Measurements from ENCODE around the gene NIP7.

The NIP7 gene

GRCh38 chr16:69366431-69366830, 26.9 kb downstream of the NIP7 start:
- no peak for ATAC-seq (replicated peaks)
- Mint-ChIP-seq H3K27me3 (no peaks in the 10 kb centered on the region), H3K36me3 (ENCODE audit: insufficient read depth) (peaks cover 74% of the 10 kb centered on the region), H3K27ac (peak overlapping the region in 1 of 2 donors; percentile 35), H3K9me3 (no peaks in the 10 kb centered on the region), H3K4me3 (no peak overlapping the region), H3K4me1 (ENCODE audit: low read depth in 2 of 2) (peaks cover 6 to 20% of the 10 kb centered on the region in 2 donors)
- no peak for DNase-seq

GRCh38 chr16:69367980-69368379, 28.4 kb downstream of the NIP7 start:
- ATAC-seq (replicated peaks) (no peak), DNase-seq (no peak)
- H3K4me3 Mint-ChIP-seq: no peak overlapping the region
- no peaks in the 10 kb centered on the region for H3K27me3 Mint-ChIP-seq
- peaks cover 3 to 15% of the 10 kb centered on the region in 2 donors for H3K4me1 Mint-ChIP-seq (ENCODE audit: low read depth in 2 of 2)
- peaks cover 79% of the 10 kb centered on the region for H3K36me3 Mint-ChIP-seq (ENCODE audit: insufficient read depth)
- H3K9me3 Mint-ChIP-seq: no peaks in the 10 kb centered on the region
- H3K27ac Mint-ChIP-seq: peak overlapping the region in 1 of 2 donors; percentile 35

- H3K36me3 Mint-ChIP-seq (ENCODE audit: insufficient read depth): peaks cover 82% of the 10 kb centered on the region
- DNase-seq: no peak
- no peaks in the 10 kb centered on the region for H3K9me3 Mint-ChIP-seq
- H3K27ac Mint-ChIP-seq: no peak overlapping the region
- peaks cover 3 to 23% of the 10 kb centered on the region in 2 donors for H3K4me1 Mint-ChIP-seq (ENCODE audit: low read depth in 2 of 2)
- no peaks in the 10 kb centered on the region for H3K27me3 Mint-ChIP-seq
- no peak for ATAC-seq (replicated peaks)
- H3K4me3 Mint-ChIP-seq: no peak overlapping the region
Observed at GRCh38 chr16:69368866-69369265, 29.3 kb downstream of the NIP7 start.

GRCh38 chr16:69371564-69371963, 32.0 kb downstream of the NIP7 start:
- H3K9me3 Mint-ChIP-seq: no peaks in the 10 kb centered on the region

GRCh38 chr16:69373019-69373418, 33.4 kb downstream of the NIP7 start:
- Mint-ChIP-seq H3K27ac (peak overlapping the region in 1 of 2 donors; percentile 46), H3K4me1 (ENCODE audit: low read depth in 2 of 2) (peaks cover 0 to 30% of the 10 kb centered on the region in 2 donors), H3K4me3 (no peak overlapping the region), H3K9me3 (no peaks in the 10 kb centered on the region), H3K27me3 (no peaks in the 10 kb centered on the region), H3K36me3 (ENCODE audit: insufficient read depth) (peaks cover 62% of the 10 kb centered on the region)
- DNase-seq (no peak), ATAC-seq (replicated peaks) (no peak)

More at GRCh38 chr16:69371564-69371963, 32.0 kb downstream of the NIP7 start:
- Mint-ChIP-seq H3K36me3 (ENCODE audit: insufficient read depth) (peaks cover 70% of the 10 kb centered on the region), H3K27me3 (no peaks in the 10 kb centered on the region), H3K27ac (peak overlapping the region; percentile 66 to 67), H3K4me1 (ENCODE audit: low read depth in 2 of 2) (peaks cover 0 to 24% of the 10 kb centered on the region in 2 donors), H3K4me3 (no peak overlapping the region)
- DNase-seq: no peak
- no peak for ATAC-seq (replicated peaks)

GRCh38 chr16:69376393-69377059, 37.0 kb downstream of the NIP7 start:
- H3K9me3 Mint-ChIP-seq: no peaks in the 10 kb centered on the region
- H3K4me3 Mint-ChIP-seq: no peak overlapping the region
- no peak for ATAC-seq (replicated peaks)
- H3K27me3 Mint-ChIP-seq: no peaks in the 10 kb centered on the region
- H3K4me1 Mint-ChIP-seq (ENCODE audit: low read depth in 2 of 2): peaks cover 0 to 24% of the 10 kb centered on the region in 2 donors
- no peak for DNase-seq
- peak overlapping the region; percentile 28 to 35 for H3K27ac Mint-ChIP-seq
- peaks cover 57% of the 10 kb centered on the region for H3K36me3 Mint-ChIP-seq (ENCODE audit: insufficient read depth)

GRCh38 chr16:69378036-69378435, 38.5 kb downstream of the NIP7 start:
- Mint-ChIP-seq H3K4me1 (ENCODE audit: low read depth in 2 of 2) (peaks cover 3 to 30% of the 10 kb centered on the region in 2 donors), H3K36me3 (ENCODE audit: insufficient read depth) (peaks cover 59% of the 10 kb centered on the region), H3K27ac (peak overlapping the region in 1 of 2 donors; percentile 20), H3K27me3 (no peaks in the 10 kb centered on the region), H3K4me3 (no peak overlapping the region), H3K9me3 (no peaks in the 10 kb centered on the region)
- no peak for ATAC-seq (replicated peaks)
- no peak for DNase-seq

GRCh38 chr16:69378760-69379159, 39.2 kb downstream of the NIP7 start:
- ATAC-seq (replicated peaks) (no peak), DNase-seq (no peak)
- H3K4me1 Mint-ChIP-seq (ENCODE audit: low read depth in 2 of 2): peaks cover 3 to 27% of the 10 kb centered on the region in 2 donors
- H3K36me3 Mint-ChIP-seq (ENCODE audit: insufficient read depth): peaks cover 55% of the 10 kb centered on the region
- no peaks in the 10 kb centered on the region for H3K9me3 Mint-ChIP-seq
- H3K4me3 Mint-ChIP-seq: no peak overlapping the region
- H3K27me3 Mint-ChIP-seq: no peaks in the 10 kb centered on the region
- H3K27ac Mint-ChIP-seq: peak overlapping the region in 1 of 2 donors; percentile 14

GRCh38 chr16:69381231-69381630, 41.7 kb downstream of the NIP7 start:
- ATAC-seq (replicated peaks): no peak
- no peak for DNase-seq
- H3K27me3 Mint-ChIP-seq: no peaks in the 10 kb centered on the region
- no peak overlapping the region for H3K4me3 Mint-ChIP-seq
- peaks cover 16 to 43% of the 10 kb centered on the region in 2 donors for H3K4me1 Mint-ChIP-seq (ENCODE audit: low read depth in 2 of 2)
- peaks cover 67% of the 10 kb centered on the region for H3K36me3 Mint-ChIP-seq (ENCODE audit: insufficient read depth)
- H3K9me3 Mint-ChIP-seq: no peaks in the 10 kb centered on the region
- H3K27ac Mint-ChIP-seq: no peak overlapping the region

GRCh38 chr16:69382421-69382820, 42.8 kb downstream of the NIP7 start:
- Mint-ChIP-seq H3K4me3 (no peak overlapping the region), H3K27me3 (no peaks in the 10 kb centered on the region), H3K27ac (no peak overlapping the region), H3K4me1 (ENCODE audit: low read depth in 2 of 2) (peaks cover 16 to 42% of the 10 kb centered on the region in 2 donors), H3K36me3 (ENCODE audit: insufficient read depth) (peaks cover 63% of the 10 kb centered on the region), H3K9me3 (no peaks in the 10 kb centered on the region)
- ATAC-seq (replicated peaks): no peak
- no peak for DNase-seq

GRCh38 chr16:69384974-69385373, 45.4 kb downstream of the NIP7 start:
- ATAC-seq (replicated peaks) (no peak), DNase-seq (no peak)
- peak overlapping the region; percentile 95 to 96 for H3K27ac Mint-ChIP-seq
- peak overlapping the region; percentile 87 to 94 for H3K4me3 Mint-ChIP-seq
- peaks cover 43% of the 10 kb centered on the region for H3K36me3 Mint-ChIP-seq (ENCODE audit: insufficient read depth)
- H3K4me1 Mint-ChIP-seq (ENCODE audit: low read depth in 2 of 2): peaks cover 16 to 31% of the 10 kb centered on the region in 2 donors
- no peaks in the 10 kb centered on the region for H3K9me3 Mint-ChIP-seq
- no peaks in the 10 kb centered on the region for H3K27me3 Mint-ChIP-seq

GRCh38 chr16:69386596-69386995, 47.0 kb downstream of the NIP7 start:
- no peak for ATAC-seq (replicated peaks)
- Mint-ChIP-seq H3K27ac (no peak overlapping the region), H3K27me3 (no peaks in the 10 kb centered on the region), H3K9me3 (no peaks in the 10 kb centered on the region), H3K4me1 (ENCODE audit: low read depth in 2 of 2) (peaks cover 16 to 31% of the 10 kb centered on the region in 2 donors), H3K4me3 (peak overlapping the region; percentile 87 to 94), H3K36me3 (ENCODE audit: insufficient read depth) (peaks cover 29% of the 10 kb centered on the region)
- no peak for DNase-seq

Data from effector memory CD8-positive, alpha-beta T cell (primary cell).